Mesenchymal stem cell (in vitro differentiated cells and primary cell): Measurements from ENCODE around the gene LZTS3.
"Not testable (repeated sequence)": the region's sequence is repeated elsewhere in the genome, so short reads cannot be mapped to it uniquely, and the experiment has no call there.

ENCODE experiments used
- DNase-seq: peaks from one replicate; pipeline ENCODE4 v3.0.0-alpha.2; 2013
- H2AFZ ChIP-seq: one replicate; pipeline ENCODE4 v1.6.1; 2013; ENCODE audit warnings: low read depth, mild to moderate bottlenecking, control low read depth, inconsistent platforms, low read length, moderate library complexity
- H2AK5ac ChIP-seq: 2 replicates; pipeline ENCODE4 v1.6.1; 2013; ENCODE audit warnings: low read length, moderate library complexity, mild to moderate bottlenecking, inconsistent platforms; ENCODE audit not compliant: severe bottlenecking
- H2BK120ac ChIP-seq: one replicate; pipeline ENCODE4 v1.6.1; 2013; ENCODE audit warnings: low read depth, mild to moderate bottlenecking, inconsistent platforms, low read length, moderate library complexity
- H2BK12ac ChIP-seq, 2 experiments: one replicate each; pipeline ENCODE4 v1.6.1; 2013; ENCODE audit warnings: inconsistent platforms in 2 of 2, low read length in 2 of 2, mild to moderate bottlenecking in 2 of 2, moderate library complexity in 2 of 2, control low read depth in 1 of 2
- H2BK15ac ChIP-seq: one replicate; pipeline ENCODE4 v1.6.1; 2013; ENCODE audit warnings: mild to moderate bottlenecking, low read depth, inconsistent platforms; ENCODE audit not compliant: poor library complexity, severe bottlenecking
- H2BK5ac ChIP-seq: 2 replicates; pipeline ENCODE4 v1.6.1; 2013; ENCODE audit warnings: low read depth, mild to moderate bottlenecking, low read length, control low read depth, inconsistent platforms; ENCODE audit not compliant: poor library complexity, severe bottlenecking
- H3K14ac ChIP-seq, 2 experiments: one replicate each; pipeline ENCODE4 v1.6.1; 2013; ENCODE audit warnings: inconsistent platforms in 2 of 2, low read length in 2 of 2, control low read depth in 1 of 2, mild to moderate bottlenecking in 1 of 2, moderate library complexity in 1 of 2
- H3K18ac ChIP-seq, 2 experiments: one replicate each; pipeline ENCODE4 v1.6.1; 2013; ENCODE audit warnings: inconsistent platforms in 2 of 2, low read length in 2 of 2, control low read depth in 1 of 2, low read depth in 1 of 2, mild to moderate bottlenecking in 1 of 2
- H3K23ac ChIP-seq, 2 experiments: one replicate each; pipeline ENCODE4 v1.6.1; 2013; ENCODE audit warnings: inconsistent platforms in 2 of 2, low read length in 2 of 2, mild to moderate bottlenecking in 2 of 2, moderate library complexity in 2 of 2, control low read depth in 1 of 2
- H3K27ac ChIP-seq: 2 replicates; pipeline ENCODE4 v1.5.1; 2013; ENCODE audit warnings: mild to moderate bottlenecking, moderate library complexity, low read length, control low read depth, inconsistent platforms; ENCODE audit not compliant: poor library complexity, severe bottlenecking
- H3K27me3 ChIP-seq, 2 experiments: 2 replicates each; pipeline versions ENCODE4 v1.6.1 to v1.7.0; 2013; ENCODE audit warnings: low read length in 2 of 2, mild to moderate bottlenecking in 2 of 2, moderate library complexity in 2 of 2, control low read depth in 1 of 2, inconsistent platforms in 1 of 2; ENCODE audit not compliant: control insufficient read depth in 1 of 2, insufficient read depth in 1 of 2
- H3K36me3 ChIP-seq, 2 experiments: 2 replicates each; pipeline versions ENCODE4 v1.6.1 to v1.7.0; 2013; ENCODE audit warnings: low read length in 2 of 2, control low read depth in 1 of 2, inconsistent platforms in 1 of 2, low read depth in 1 of 2, mild to moderate bottlenecking in 1 of 2; ENCODE audit not compliant: insufficient read depth in 2 of 2, control insufficient read depth in 1 of 2
- H3K4ac ChIP-seq, 2 experiments: one replicate each; pipeline ENCODE4 v1.6.1; 2013; ENCODE audit warnings: inconsistent platforms in 2 of 2, low read length in 2 of 2, mild to moderate bottlenecking in 2 of 2, moderate library complexity in 2 of 2, control low read depth in 1 of 2, low read depth in 1 of 2
- H3K4me1 ChIP-seq: 2 replicates; pipeline ENCODE4 v1.6.1; 2013; ENCODE audit warnings: low read depth, low read length, control low read depth; ENCODE audit not compliant: control insufficient read depth, insufficient read depth
- H3K4me2 ChIP-seq: 2 replicates; pipeline ENCODE4 v1.6.1; 2013; ENCODE audit warnings: low read length, mild to moderate bottlenecking, inconsistent platforms; ENCODE audit not compliant: poor library complexity, severe bottlenecking
- H3K4me3 ChIP-seq, 2 experiments: 2 replicates each; pipeline versions ENCODE4 v1.5.1 to v1.7.0; 2013; ENCODE audit warnings: low read length in 2 of 2, mild to moderate bottlenecking in 2 of 2, control low read depth in 1 of 2, low read depth in 1 of 2; ENCODE audit not compliant: insufficient read depth in 1 of 2
- H3K79me1 ChIP-seq: replicated peaks from 2 replicates; pipeline ENCODE4 v1.6.1; 2013; ENCODE audit warnings: mild to moderate bottlenecking, control low read depth, low read length, inconsistent platforms; ENCODE audit not compliant: poor library complexity, severe bottlenecking
- H3K9ac ChIP-seq: 2 replicates; pipeline ENCODE4 v1.7.0; 2013; ENCODE audit warnings: mild to moderate bottlenecking, low read length, moderate library complexity
- H3K9me3 ChIP-seq: 2 replicates; pipeline ENCODE4 v1.7.0; 2013; ENCODE audit warnings: mild to moderate bottlenecking, low read length; ENCODE audit not compliant: control insufficient read depth
- H4K8ac ChIP-seq: one replicate; pipeline ENCODE4 v1.6.1; 2013; ENCODE audit warnings: inconsistent platforms, mild to moderate bottlenecking, low read length, moderate library complexity
- H4K91ac ChIP-seq: one replicate; pipeline ENCODE4 v1.6.1; 2013; ENCODE audit warnings: mild to moderate bottlenecking, low read length, inconsistent platforms
- WGBS: methylation state at CpG from one replicate; pipeline ENCODE4 v1.1.7; 2013; ENCODE audit warnings: mixed read lengths; 5-methylcytosine and 5-hydroxymethylcytosine counted together

The LZTS3 gene

DNA sequence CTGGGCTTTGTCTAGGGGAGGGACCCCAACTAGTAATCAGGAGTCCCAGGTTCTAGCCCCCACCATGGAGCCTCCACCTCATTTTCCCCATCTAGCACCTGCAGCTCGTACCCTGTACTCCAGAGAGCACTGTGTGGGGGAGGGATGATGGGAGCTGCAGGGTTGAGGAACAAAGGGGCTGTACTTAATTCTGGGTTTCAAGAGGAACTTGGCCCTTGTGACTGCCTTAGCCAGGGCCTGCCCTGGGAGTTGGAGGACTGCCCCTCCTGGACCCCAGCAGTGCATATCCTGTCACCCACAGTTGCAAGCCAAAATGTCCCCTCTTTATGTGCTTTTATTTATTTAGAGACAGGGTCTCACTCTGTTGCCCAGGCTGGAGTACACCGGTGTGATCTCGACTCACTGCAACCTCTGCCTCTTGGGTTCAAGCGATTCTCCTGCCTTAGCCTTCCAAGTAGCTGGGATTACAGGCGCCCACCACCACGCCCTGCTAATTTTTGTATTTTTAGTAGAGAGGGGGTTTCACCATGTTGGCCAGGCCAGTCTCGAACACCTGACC lies 42.1 kb upstream of the LZTS3 start:
- H3K9me3 ChIP-seq, H4K8ac ChIP-seq, H3K23ac ChIP-seq, H2AK5ac ChIP-seq, H2BK15ac ChIP-seq, H3K27ac ChIP-seq, H3K14ac ChIP-seq, H3K4me2 ChIP-seq, H3K4ac ChIP-seq, H2BK12ac ChIP-seq, H2AFZ ChIP-seq, H3K9ac ChIP-seq, H4K91ac ChIP-seq, H3K27me3 ChIP-seq, H3K18ac ChIP-seq, H2BK120ac ChIP-seq, H3K4me1 ChIP-seq, H2BK5ac ChIP-seq, DNase-seq, H3K4me3 ChIP-seq: not testable (repeated sequence)
- H3K36me3 ChIP-seq, result peaks cover 41 to 44% of the 10 kb centered on the region in 2 experiments
- peaks cover 32% of the 10 kb centered on the region for H3K79me1 ChIP-seq
- WGBS, result 100% methylated on average over 7 of the region's 7 CpGs

DNA sequence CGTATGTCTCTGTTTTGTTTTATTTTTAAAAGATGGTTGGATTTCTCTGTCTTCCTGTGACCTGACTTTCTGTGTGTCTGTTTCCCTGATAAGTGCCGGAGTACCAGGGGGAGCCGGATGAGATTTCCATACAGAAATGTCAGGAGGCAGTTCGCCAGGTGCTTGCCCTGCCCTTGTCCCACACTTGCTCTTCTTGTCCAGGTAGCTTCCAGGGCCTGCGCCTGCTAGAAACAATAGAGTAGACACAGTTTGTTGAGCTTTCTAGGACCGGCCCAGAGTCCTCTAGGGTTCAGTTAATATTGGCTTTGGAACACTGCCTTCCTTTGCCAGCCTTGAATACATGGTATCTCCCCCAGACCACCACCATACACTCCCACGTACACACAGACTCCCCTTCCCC lies 39.9 kb upstream of the LZTS3 start:
- Histone ChIP-seq H3K79me1 (peaks cover 30% of the 10 kb centered on the region), H2BK15ac (no peak overlapping the region), H3K9me3 (no peaks in the 10 kb centered on the region), H2AK5ac (no peak overlapping the region), H3K36me3 (peaks cover 35 to 36% of the 10 kb centered on the region in 2 experiments), H3K27ac (no peak overlapping the region), H3K14ac (no peak overlapping the region), H4K91ac (no peak overlapping the region), H3K4me2 (no peak overlapping the region), H3K4me3 (no peak overlapping the region), H2BK120ac (no peak overlapping the region), H4K8ac (no peak overlapping the region), H2AFZ (no peak overlapping the region), H3K27me3 (no peaks in the 10 kb centered on the region), H3K9ac (no peak overlapping the region), H2BK12ac (no peak overlapping the region), H2BK5ac (no peak overlapping the region), H3K18ac (no peak overlapping the region), H3K23ac (no peak overlapping the region), H3K4ac (no peak overlapping the region), H3K4me1 (peaks cover 10% of the 10 kb centered on the region)
- WGBS, result 97% methylated on average over 7 of the region's 7 CpGs
- DNase-seq, result no peak

DNA sequence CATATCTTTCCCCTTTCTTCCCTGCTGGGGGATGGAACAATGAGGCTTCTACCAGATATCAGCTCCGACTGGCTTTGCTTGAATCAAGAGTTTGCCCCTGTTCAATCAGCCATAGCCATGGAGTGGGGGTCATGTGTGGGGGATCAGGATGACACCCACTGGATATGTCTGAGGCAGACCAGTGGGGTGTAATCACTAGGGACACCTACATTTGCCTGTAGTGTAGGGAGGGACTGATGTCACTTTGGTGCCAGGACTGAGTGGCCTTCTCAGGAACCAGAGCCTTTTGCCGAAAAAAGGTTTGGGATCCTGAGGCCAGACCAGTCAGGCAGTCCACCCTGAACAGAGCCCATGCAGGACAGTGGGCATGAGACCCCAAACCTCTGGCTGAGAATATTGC lies 37.0 kb upstream of the LZTS3 start:
- H2BK5ac ChIP-seq, result no peak overlapping the region
- H2AFZ ChIP-seq, result no peak overlapping the region
- no peak overlapping the region for H2AK5ac ChIP-seq
- no peaks in the 10 kb centered on the region for H3K27me3 ChIP-seq
- H3K79me1 ChIP-seq, result peaks cover 31% of the 10 kb centered on the region
- H2BK120ac ChIP-seq, result no peak overlapping the region
- no peak overlapping the region for H4K8ac ChIP-seq
- no peak for DNase-seq
- H3K18ac ChIP-seq, result no peak overlapping the region
- H3K4me3 ChIP-seq, result peak overlapping the region in 1 of 2 experiments; percentile 97
- no peak overlapping the region for H3K27ac ChIP-seq
- peak overlapping the region; percentile 88 for H3K9ac ChIP-seq
- WGBS, result 91% methylated on average over 2 of the region's 2 CpGs
- no peak overlapping the region for H4K91ac ChIP-seq
- H3K9me3 ChIP-seq, result no peaks in the 10 kb centered on the region
- no peak overlapping the region for H2BK15ac ChIP-seq
- no peak overlapping the region for H3K23ac ChIP-seq
- H3K14ac ChIP-seq, result peak overlapping the region in 1 of 2 experiments; percentile 22
- peaks cover 11% of the 10 kb centered on the region for H3K4me1 ChIP-seq
- H3K4ac ChIP-seq, result no peak overlapping the region
- no peak overlapping the region for H2BK12ac ChIP-seq
- peak overlapping the region; percentile 72 for H3K4me2 ChIP-seq
- peaks cover 19 to 27% of the 10 kb centered on the region in 2 experiments for H3K36me3 ChIP-seq

DNA sequence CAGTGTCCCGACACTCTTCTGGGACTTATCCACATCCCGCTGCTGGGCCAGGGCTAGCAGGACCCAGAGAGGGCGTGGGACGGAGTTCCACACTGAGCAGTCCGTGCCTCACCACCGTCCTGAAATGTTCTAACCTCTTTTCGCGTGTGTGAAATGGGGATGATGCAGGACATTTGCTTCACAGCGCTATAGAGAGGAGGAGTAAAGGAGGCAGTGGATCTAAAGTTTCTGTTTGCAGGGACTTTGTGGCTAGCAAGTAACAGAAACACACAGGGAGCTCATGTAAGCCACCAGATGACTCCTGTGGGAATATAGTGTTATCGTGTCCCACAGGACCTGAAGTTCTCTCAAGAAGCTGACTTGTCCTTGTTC lies 36.6 kb upstream of the LZTS3 start:
- peak; percentile 53 for DNase-seq
- H2BK120ac ChIP-seq, result peak overlapping the region; percentile 100
- H4K91ac ChIP-seq, result peak overlapping the region; percentile 96
- H2BK5ac ChIP-seq, result no peak overlapping the region
- WGBS, result 2% methylated on average over 10 of the region's 10 CpGs
- H3K4me3 ChIP-seq, result peak overlapping the region; percentile 85 to 97
- H3K4me2 ChIP-seq, result peak overlapping the region; percentile 72
- H3K18ac ChIP-seq, result peak overlapping the region; percentile 54 to 69
- H3K23ac ChIP-seq, result no peak overlapping the region
- H3K27ac ChIP-seq, result no peak overlapping the region
- peak overlapping the region; percentile 88 for H3K9ac ChIP-seq
- H3K79me1 ChIP-seq, result peaks cover 27% of the 10 kb centered on the region
- H4K8ac ChIP-seq, result peak overlapping the region; percentile 97
- H2AK5ac ChIP-seq, result no peak overlapping the region
- H2BK12ac ChIP-seq, result no peak overlapping the region
- H3K14ac ChIP-seq, result peak overlapping the region in 1 of 2 experiments; percentile 93
- no peaks in the 10 kb centered on the region for H3K27me3 ChIP-seq
- H3K4ac ChIP-seq, result peak overlapping the region; percentile 90 to 99
- no peak overlapping the region for H2BK15ac ChIP-seq
- no peak overlapping the region for H2AFZ ChIP-seq
- H3K4me1 ChIP-seq, result peaks cover 11% of the 10 kb centered on the region
- peaks cover 16 to 23% of the 10 kb centered on the region in 2 experiments for H3K36me3 ChIP-seq
- H3K9me3 ChIP-seq, result no peaks in the 10 kb centered on the region
